ENCODE data around the gene FCRLB.

Gene FCRLB

GRCh38 chr1:161740921-161741320 lies 19.6 kb downstream of the FCRLB start:
- Mint-ChIP-seq H3K27ac (no peak overlapping the region), H3K4me3 (no peak overlapping the region), H3K9me3 (no peaks in the 10 kb centered on the region), H3K36me3 (ENCODE audit: low read depth) (no peaks in the 10 kb centered on the region), H3K4me1 (peaks cover 5% of the 10 kb centered on the region), H3K27me3 (ENCODE audit: low read depth) (peaks cover 25% of the 10 kb centered on the region)
- TF ChIP-seq CTCF (IDR thresholded peaks at IDR 0.05; ENCODE audit: unreplicated experiment in 3 of 3) = no peak

- Mint-ChIP-seq H3K4me3 (no peak overlapping the region), H3K4me1 (peaks cover 5% of the 10 kb centered on the region), H3K9me3 (no peaks in the 10 kb centered on the region), H3K36me3 (ENCODE audit: low read depth) (no peaks in the 10 kb centered on the region), H3K27me3 (ENCODE audit: low read depth) (peaks cover 22% of the 10 kb centered on the region), H3K27ac (no peak overlapping the region)
- no peak for TF ChIP-seq CTCF (IDR thresholded peaks at IDR 0.05; ENCODE audit: unreplicated experiment in 3 of 3)
These were observed 21.9 kb downstream of the FCRLB start for GRCh38 chr1:161743231-161743630.

- Mint-ChIP-seq H3K36me3 (ENCODE audit: low read depth) (peaks cover 14% of the 10 kb centered on the region), H3K4me3 (peak overlapping the region; percentile 17 to 62 (median 18)), H3K9me3 (no peaks in the 10 kb centered on the region), H3K27me3 (ENCODE audit: low read depth) (peaks cover 17% of the 10 kb centered on the region), H3K27ac (peak overlapping the region in 1 of 3 experiments; percentile 31), H3K4me1 (peaks cover 19% of the 10 kb centered on the region)
- TF ChIP-seq CTCF (IDR thresholded peaks at IDR 0.05; ENCODE audit: unreplicated experiment in 3 of 3) = no peak
These were observed 26.5 kb downstream of the FCRLB start for GRCh38 chr1:161747801-161748200.

GRCh38 chr1:161749509-161750407 lies 28.4 kb downstream of the FCRLB start, which contains the start of gene DUSP12:
TSS of gene DUSP12 (plus strand) at chr1:161749786. CDS start at chr1:161749802, 16 bp downstream.
- Mint-ChIP-seq H3K4me3 (peak within 1 kb of the TSS; percentile 100), H3K36me3 (ENCODE audit: low read depth) (peaks cover 32% of the 10 kb centered on the region), H3K9me3 (no peaks in the 10 kb centered on the region), H3K27ac (peak within 1 kb of the TSS; percentile 99 to 100 (median 99)), H3K27me3 (ENCODE audit: low read depth) (peaks cover 11% of the 10 kb centered on the region), H3K4me1 (peaks cover 19% of the 10 kb centered on the region)
- no peak for TF ChIP-seq CTCF (IDR thresholded peaks at IDR 0.05; ENCODE audit: unreplicated experiment in 3 of 3)

- peak; percentile 24 to 29 (median 28) for TF ChIP-seq CTCF (IDR thresholded peaks at IDR 0.05; ENCODE audit: unreplicated experiment in 3 of 3)
- Mint-ChIP-seq H3K27me3 (ENCODE audit: low read depth) (no peaks in the 10 kb centered on the region), H3K4me1 (peaks cover 17% of the 10 kb centered on the region), H3K9me3 (no peaks in the 10 kb centered on the region), H3K27ac (peak overlapping the region in 1 of 3 experiments; percentile 64), H3K36me3 (ENCODE audit: low read depth) (peaks cover 7% of the 10 kb centered on the region), H3K4me3 (peak overlapping the region; percentile 63 to 80 (median 67))
These were observed 42.3 kb downstream of the FCRLB start for GRCh38 chr1:161763522-161764098.
